BJ (cell line): Measurements from ENCODE around the gene KIAA1328. TPM values are rescaled to one million over a fixed set of nuclear protein-coding genes. Genes with fewer than 3 reads are reported as not detected.
"Not testable (repeated sequence)": the region's sequence is repeated elsewhere in the genome, so short reads cannot be mapped to it uniquely, and the experiment has no call there.

Experiments used
- CTCF ChIA-PET: fragments of 350-600 bp; formaldehyde crosslinking; extraction: SDS; loops from one replicate; lab custom pipeline; 2021; ENCODE audit warnings: antibody characterized with exemption, inconsistent platforms; lab: Yijun Ruan, JAX
- POLR2A ChIA-PET: fragments of 300-600 bp; sonication (Branson Sonifier 250); formaldehyde crosslinking; extraction: SDS; loops from one replicate; lab custom pipeline; 2021; ENCODE audit warnings: antibody characterized with exemption; lab: Charles Lee
- DNase-seq: peaks from one replicate; pipeline ENCODE4 v3.0.0-alpha.2; 2011; ENCODE audit warnings: low read depth
- H3K27me3 ChIP-seq: 2 replicates; pipeline ENCODE4 v1.6.0; 2011; ENCODE audit warnings: low read length; ENCODE audit not compliant: control insufficient read depth, insufficient read depth
- H3K36me3 ChIP-seq: 2 replicates; pipeline ENCODE4 v1.5.1; 2011; ENCODE audit warnings: low read length; ENCODE audit not compliant: control insufficient read depth, insufficient read depth
- H3K4me3 ChIP-seq: 2 replicates; pipeline ENCODE4 v1.5.1; 2011; ENCODE audit warnings: low read depth, mild to moderate bottlenecking, control low read depth, low read length
- polyA plus RNA-seq: library from polyadenylated mRNA; depleted of rRNA; stranded (reverse); fragments of >200 nt; gene quantifications from 2 replicates; pipeline ENCODE4 v1.2.3, GENCODE V29; 2011
- TF ChIP-seq, protein P1 (sequence below): IDR thresholded peaks from 2 replicates; pipeline ENCODE4 v1.5.1; 2011; ENCODE audit warnings: low read depth, mild to moderate bottlenecking, control low read depth, inconsistent platforms, low read length, moderate library complexity; ENCODE audit not compliant: insufficient read depth

KIAA1328 gene
- polyA plus RNA-seq, 1 experiment, result 2.2 TPM

DNA sequence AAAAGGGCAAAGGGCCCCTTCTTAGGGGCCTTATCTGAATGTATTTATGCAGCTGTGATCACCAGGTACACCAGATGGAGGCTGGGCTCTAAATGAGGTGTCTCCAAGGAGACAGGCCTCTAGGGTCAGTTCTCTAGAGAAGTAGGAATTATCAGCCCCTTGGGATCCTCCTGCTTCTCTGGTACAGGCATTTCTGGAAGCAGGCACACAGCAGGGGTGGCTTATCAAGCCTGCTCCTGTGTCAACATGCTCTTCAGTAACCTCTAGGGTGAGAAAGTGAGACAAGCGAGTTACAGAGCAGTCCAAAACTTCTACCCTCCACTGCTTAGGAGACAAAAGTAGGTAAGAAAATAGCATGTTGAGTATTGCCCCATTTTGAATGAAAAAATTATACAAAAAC is 13.9 kb upstream of the KIAA1328 start:
- H3K36me3 ChIP-seq, result peaks cover 2% of the 10 kb centered on the region; the same call in 1 of the 2 replicates

DNA sequence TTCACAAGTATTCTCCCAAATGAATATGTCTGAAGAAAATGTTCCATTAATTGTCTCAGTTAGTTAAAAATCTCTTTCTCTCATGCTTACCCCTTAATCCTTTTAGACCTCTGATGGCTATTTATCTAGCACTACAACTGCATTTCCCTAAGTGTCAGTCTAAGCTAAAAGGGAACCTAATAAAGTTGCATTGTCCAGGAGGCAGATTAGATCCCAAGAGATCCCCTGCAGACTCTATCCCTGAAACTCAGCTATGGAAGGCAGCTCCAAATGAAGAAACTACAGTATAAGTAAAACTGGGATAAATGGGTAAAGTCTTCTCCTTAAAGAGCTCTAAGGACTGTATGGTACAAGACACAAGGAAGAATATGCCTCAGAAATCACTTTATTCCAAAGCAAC is 12.8 kb upstream of the KIAA1328 start:
- POLR2A ChIA-PET, H3K4me3 ChIP-seq, H3K27me3 ChIP-seq, DNase-seq, H3K36me3 ChIP-seq: not testable (repeated sequence)
- CTCF ChIA-PET, result interaction anchor here (0.6 kb wide), 1 partner anchor 12 kb away, joined by 3 read pairs; no protein-coding TSS in a partner anchor

More for the DNA sequence above, 13.9 kb upstream of the KIAA1328 start:
- no peak for DNase-seq
- ChIA-PET POLR2A (no interaction called here), CTCF (no interaction called here)
- Histone ChIP-seq H3K27me3 (no peaks in the 10 kb centered on the region), H3K4me3 (no peak overlapping the region)
- TF ChIP-seq, protein P1, sequence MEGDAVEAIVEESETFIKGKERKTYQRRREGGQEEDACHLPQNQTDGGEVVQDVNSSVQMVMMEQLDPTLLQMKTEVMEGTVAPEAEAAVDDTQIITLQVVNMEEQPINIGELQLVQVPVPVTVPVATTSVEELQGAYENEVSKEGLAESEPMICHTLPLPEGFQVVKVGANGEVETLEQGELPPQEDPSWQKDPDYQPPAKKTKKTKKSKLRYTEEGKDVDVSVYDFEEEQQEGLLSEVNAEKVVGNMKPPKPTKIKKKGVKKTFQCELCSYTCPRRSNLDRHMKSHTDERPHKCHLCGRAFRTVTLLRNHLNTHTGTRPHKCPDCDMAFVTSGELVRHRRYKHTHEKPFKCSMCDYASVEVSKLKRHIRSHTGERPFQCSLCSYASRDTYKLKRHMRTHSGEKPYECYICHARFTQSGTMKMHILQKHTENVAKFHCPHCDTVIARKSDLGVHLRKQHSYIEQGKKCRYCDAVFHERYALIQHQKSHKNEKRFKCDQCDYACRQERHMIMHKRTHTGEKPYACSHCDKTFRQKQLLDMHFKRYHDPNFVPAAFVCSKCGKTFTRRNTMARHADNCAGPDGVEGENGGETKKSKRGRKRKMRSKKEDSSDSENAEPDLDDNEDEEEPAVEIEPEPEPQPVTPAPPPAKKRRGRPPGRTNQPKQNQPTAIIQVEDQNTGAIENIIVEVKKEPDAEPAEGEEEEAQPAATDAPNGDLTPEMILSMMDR, result no peak

DNA sequence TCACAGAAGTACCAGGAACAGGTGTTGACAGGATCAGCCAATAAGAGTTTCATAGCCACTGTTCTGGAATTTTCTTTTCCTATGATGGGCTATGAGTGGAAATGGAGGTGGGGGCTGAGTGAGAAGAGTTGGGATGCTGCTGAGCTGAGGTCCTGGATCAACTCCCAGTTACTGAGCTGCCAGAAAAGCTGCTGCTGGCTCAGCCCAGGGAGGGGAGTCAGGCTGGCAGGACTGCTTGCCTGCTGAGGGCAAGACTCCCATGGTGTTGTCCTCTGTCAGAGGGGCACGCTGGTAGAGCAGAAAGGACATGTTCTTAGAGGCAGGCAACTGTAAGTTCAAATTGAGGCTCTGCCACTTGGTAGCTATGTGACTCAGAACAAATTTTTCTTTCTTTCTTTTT is 11.9 kb upstream of the KIAA1328 start:
- DNase-seq, result no peak
- Histone ChIP-seq H3K36me3 (peaks cover 2% of the 10 kb centered on the region; the same call in 1 of the 2 replicates), H3K27me3 (no peaks in the 10 kb centered on the region), H3K4me3 (no peak overlapping the region)
- TF ChIP-seq, protein P1, result no peak
- ChIA-PET CTCF (interaction anchor here (0.6 to 0.7 kb wide), 2 partner anchors 34 to 240 kb away, joined by 3 read pairs; no protein-coding TSS in a partner anchor), POLR2A (no interaction called here)

DNA sequence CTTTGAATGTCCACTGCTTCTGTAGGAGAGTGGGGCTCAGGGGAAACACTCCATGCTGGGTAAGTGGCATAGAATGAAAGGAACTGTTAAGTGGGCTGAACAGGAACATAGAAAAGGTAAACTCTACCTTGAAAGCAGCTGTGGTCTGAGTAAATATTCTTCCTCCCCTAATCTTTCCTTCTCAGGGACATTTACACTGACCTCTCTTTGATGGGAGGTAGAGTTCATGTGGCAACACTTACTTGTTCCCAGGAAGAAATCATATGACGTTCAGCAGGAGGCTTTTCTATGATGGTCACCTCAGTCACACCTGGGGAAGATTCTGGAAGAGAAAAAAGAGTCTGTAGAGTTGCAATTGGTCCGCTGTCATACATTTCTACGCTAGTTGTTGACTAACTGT is 10.3 kb upstream of the KIAA1328 start:
- H3K27me3 ChIP-seq, result no peaks in the 10 kb centered on the region
- DNase-seq, result no peak
- POLR2A ChIA-PET, result no interaction called here
- no peak overlapping the region for H3K4me3 ChIP-seq
- peaks cover 3% of the 10 kb centered on the region; the same call in 1 of the 2 replicates for H3K36me3 ChIP-seq
- TF ChIP-seq, protein P1, result no peak
- CTCF ChIA-PET, result interaction anchor here (0.9 kb wide), 1 partner anchor 10 kb away, joined by 3 read pairs; no protein-coding TSS in a partner anchor

DNA sequence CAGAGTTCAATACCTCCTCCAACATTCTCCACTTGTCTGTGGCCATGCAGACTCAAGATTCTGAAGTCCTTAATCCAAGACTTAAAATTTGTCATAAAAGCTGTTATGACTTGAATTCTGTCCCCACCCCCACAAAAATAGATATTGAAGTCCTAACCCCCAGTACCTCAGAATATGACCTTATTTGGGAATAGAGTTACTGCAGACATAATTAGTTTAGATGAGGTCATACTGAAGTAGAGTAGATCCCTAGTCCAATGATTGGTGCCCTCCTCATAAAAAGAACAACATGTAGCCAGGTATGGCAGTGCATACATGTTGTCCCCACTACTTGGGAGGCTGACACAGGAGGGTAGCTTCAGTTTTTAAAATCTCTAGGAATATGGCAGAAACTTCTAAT is 9.3 kb upstream of the KIAA1328 start:
- TF ChIP-seq, protein P1, result no peak
- ChIA-PET CTCF (no interaction called here), POLR2A (no interaction called here)
- no peak overlapping the region for H3K4me3 ChIP-seq
- no peak for DNase-seq
- H3K27me3 ChIP-seq, result no peaks in the 10 kb centered on the region
- peaks cover 3% of the 10 kb centered on the region; the same call in 1 of the 2 replicates for H3K36me3 ChIP-seq

- Histone ChIP-seq H3K4me3 (no peak overlapping the region), H3K36me3 (peaks cover 3% of the 10 kb centered on the region; the same call in 1 of the 2 replicates), H3K27me3 (no peaks in the 10 kb centered on the region)
- CTCF ChIA-PET, result interaction anchor here (0.9 kb wide), 1 partner anchor 8 kb away, joined by 3 read pairs; no protein-coding TSS in a partner anchor
- DNase-seq, result no peak
- TF ChIP-seq, protein P1, result 0 out of 2 replicates have a peak, but pooled peaks have one; percentile 7
- POLR2A ChIA-PET, result no interaction called here
These were observed 7.2 kb upstream of the KIAA1328 start for GRCh38 chr18:36821681-36822080.
